Measurements from ENCODE around the gene CLNK.

DNA sequence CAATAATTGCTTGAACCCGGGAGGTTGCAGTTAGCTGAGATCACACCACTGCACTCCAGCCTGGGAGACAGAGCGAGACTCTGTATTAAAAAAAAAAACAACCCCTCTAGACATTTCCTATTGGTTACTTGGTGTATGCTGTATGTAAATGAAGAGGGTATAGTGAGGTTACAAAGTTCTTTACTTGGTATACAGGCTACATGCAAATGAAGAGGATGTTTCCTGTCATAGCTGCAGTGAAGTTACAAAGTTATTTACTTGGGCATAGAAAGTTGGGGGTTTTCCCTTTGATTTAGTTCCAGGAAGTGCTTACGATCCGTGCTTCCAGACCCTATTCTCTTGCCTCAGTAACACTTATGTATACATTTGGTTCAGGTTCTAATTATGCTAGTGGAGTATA, 38.4 kb upstream of the CLNK start:
- no peak for TF ChIP-seq NBN (conservative IDR thresholded peaks at IDR 0.05)
- no peak for TF ChIP-seq ZSCAN21 (CRISPR knock-in tag; IDR thresholded peaks at IDR 0.05; ENCODE audit: borderline replicate concordance)
- TF ChIP-seq RFXAP (CRISPR knock-in tag; IDR thresholded peaks at IDR 0.05; ENCODE audit: borderline replicate concordance), result no peak
- TF ChIP-seq FOXK1 (CRISPR knock-in tag; IDR thresholded peaks at IDR 0.05; ENCODE audit: borderline replicate concordance, low read depth), result no peak
- TF ChIP-seq ZFP41 (CRISPR knock-in tag; IDR thresholded peaks at IDR 0.05; ENCODE audit: borderline replicate concordance), result no peak
- no peak for TF ChIP-seq FOXK2 (IDR thresholded peaks at IDR 0.05)
- TF ChIP-seq, protein P1, sequence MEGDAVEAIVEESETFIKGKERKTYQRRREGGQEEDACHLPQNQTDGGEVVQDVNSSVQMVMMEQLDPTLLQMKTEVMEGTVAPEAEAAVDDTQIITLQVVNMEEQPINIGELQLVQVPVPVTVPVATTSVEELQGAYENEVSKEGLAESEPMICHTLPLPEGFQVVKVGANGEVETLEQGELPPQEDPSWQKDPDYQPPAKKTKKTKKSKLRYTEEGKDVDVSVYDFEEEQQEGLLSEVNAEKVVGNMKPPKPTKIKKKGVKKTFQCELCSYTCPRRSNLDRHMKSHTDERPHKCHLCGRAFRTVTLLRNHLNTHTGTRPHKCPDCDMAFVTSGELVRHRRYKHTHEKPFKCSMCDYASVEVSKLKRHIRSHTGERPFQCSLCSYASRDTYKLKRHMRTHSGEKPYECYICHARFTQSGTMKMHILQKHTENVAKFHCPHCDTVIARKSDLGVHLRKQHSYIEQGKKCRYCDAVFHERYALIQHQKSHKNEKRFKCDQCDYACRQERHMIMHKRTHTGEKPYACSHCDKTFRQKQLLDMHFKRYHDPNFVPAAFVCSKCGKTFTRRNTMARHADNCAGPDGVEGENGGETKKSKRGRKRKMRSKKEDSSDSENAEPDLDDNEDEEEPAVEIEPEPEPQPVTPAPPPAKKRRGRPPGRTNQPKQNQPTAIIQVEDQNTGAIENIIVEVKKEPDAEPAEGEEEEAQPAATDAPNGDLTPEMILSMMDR (CRISPR knock-in tag; IDR thresholded peaks at IDR 0.05), result no peak
- no peak for TF ChIP-seq ZNF746 (CRISPR knock-in tag; IDR thresholded peaks at IDR 0.05)
- TF ChIP-seq JDP2 (CRISPR knock-in tag; IDR thresholded peaks at IDR 0.05; ENCODE audit: borderline replicate concordance), result no peak
- TF ChIP-seq ZNF354B (CRISPR knock-in tag; IDR thresholded peaks at IDR 0.05), result no peak
- TF ChIP-seq MATR3 (CRISPR knock-in tag; IDR thresholded peaks at IDR 0.05), result no peak
- TF ChIP-seq SP5 (CRISPR knock-in tag; IDR thresholded peaks at IDR 0.05; ENCODE audit: borderline replicate concordance, low read depth), result no peak
- TF ChIP-seq ZNF747 (CRISPR knock-in tag; IDR thresholded peaks at IDR 0.05; ENCODE audit: borderline replicate concordance), result no peak
